NK-92 (cell line): Measurements from ENCODE around the gene PSMD13.
"Not testable (repeated sequence)": the region's sequence is repeated elsewhere in the genome, so short reads cannot be mapped to it uniquely, and the experiment has no call there.

Experiments
- DNase-seq: peaks from one replicate; lab custom pipeline; 2025; ENCODE audit not compliant: unreplicated experiment; lab: John Stamatoyannopoulos, UW

Gene PSMD13

GRCh38 chr11:285894-286220, 49.1 kb downstream of the PSMD13 start:
- no peak for DNase-seq

- DNase-seq: not testable (repeated sequence)
Measured at GRCh38 chr11:286977-287820, 50.4 kb downstream of the PSMD13 start.

GRCh38 chr11:287821-288477, 51.2 kb downstream of the PSMD13 start:
- DNase-seq: no peak

GRCh38 chr11:288478-289397, 52.0 kb downstream of the PSMD13 start, which contains the start of gene PGGHG:
TSS of gene PGGHG (plus strand) at chr11:289126. CDS start at chr11:289817, 691 bp downstream.
- DNase-seq: no peak

GRCh38 chr11:289398-289711, 52.6 kb downstream of the PSMD13 start:
- DNase-seq: no peak

- DNase-seq: no peak
Measured at GRCh38 chr11:289712-290620, 53.2 kb downstream of the PSMD13 start.

GRCh38 chr11:290621-291231, 54.0 kb downstream of the PSMD13 start:
- DNase-seq: no peak

GRCh38 chr11:291281-292210, 54.8 kb downstream of the PSMD13 start:
- DNase-seq: no peak

GRCh38 chr11:292211-293121, 55.7 kb downstream of the PSMD13 start:
- no peak for DNase-seq

- DNase-seq: no peak
Measured at GRCh38 chr11:293271-293851, 56.6 kb downstream of the PSMD13 start.

GRCh38 chr11:293852-294661, 57.3 kb downstream of the PSMD13 start:
- DNase-seq: no peak

- DNase-seq: no peak
Measured at GRCh38 chr11:294780-295179, 58.0 kb downstream of the PSMD13 start.

- DNase-seq: no peak
Measured at GRCh38 chr11:295351-296170, 58.8 kb downstream of the PSMD13 start.

- DNase-seq: no peak
Measured at GRCh38 chr11:296171-297050, 59.6 kb downstream of the PSMD13 start.

- DNase-seq: no peak
Measured at GRCh38 chr11:297051-297585, 60.3 kb downstream of the PSMD13 start.
